Fibroblast of mammary gland (primary cell): Measurements from ENCODE around the gene RBM26.

Experiments
- DNase-seq: peaks from one replicate; pipeline ENCODE4 v3.0.0-alpha.2; 2010; ENCODE audit warnings: low read depth
- H3K4me3 ChIP-seq: 2 replicates; pipeline ENCODE4 v1.5.1; 2011; ENCODE audit warnings: low read depth, mild to moderate bottlenecking, low read length, moderate library complexity; ENCODE audit not compliant: control insufficient read depth
- CTCF ChIP-seq: conservative IDR thresholded peaks from 2 replicates; pipeline ENCODE4 v1.5.1; 2011; ENCODE audit warnings: low read depth, low read length, inconsistent platforms; ENCODE audit not compliant: control insufficient read depth, insufficient read depth

The RBM26 gene

GRCh38 chr13:79393564-79394249 lies 12.3 kb downstream of the RBM26 start:
- H3K4me3 ChIP-seq: no peak overlapping the region
- no peak for TF ChIP-seq CTCF
- no peak for DNase-seq

GRCh38 chr13:79392882-79393563 lies 13.0 kb downstream of the RBM26 start:
- DNase-seq: peak; percentile 75
- no peak for TF ChIP-seq CTCF
- H3K4me3 ChIP-seq: no peak overlapping the region

- H3K4me3 ChIP-seq: no peak overlapping the region
- no peak for TF ChIP-seq CTCF
- DNase-seq: no peak
Observed at GRCh38 chr13:79389026-79389425, 17.0 kb downstream of the RBM26 start.

- no peak for TF ChIP-seq CTCF
- DNase-seq: no peak
- H3K4me3 ChIP-seq: no peak overlapping the region
Observed at GRCh38 chr13:79387853-79388252, 18.2 kb downstream of the RBM26 start.

GRCh38 chr13:79386125-79386826 lies 19.8 kb downstream of the RBM26 start:
- no peak for DNase-seq
- no peak overlapping the region for H3K4me3 ChIP-seq
- no peak for TF ChIP-seq CTCF

GRCh38 chr13:79385694-79386093 lies 20.4 kb downstream of the RBM26 start:
- no peak for TF ChIP-seq CTCF
- H3K4me3 ChIP-seq: no peak overlapping the region
- peak; percentile 38 for DNase-seq
